ENCODE results near the gene CDC42EP5. TPM values are rescaled to one million over a fixed set of nuclear protein-coding genes. Genes with fewer than 3 reads are reported as not detected.

CDC42EP5 gene
- total and polyA plus RNA-seq, 12 donors = 0.44 to 36.0 (median 15.7) TPM

GRCh38 chr19:54453921-54454780 lies 18.9 kb downstream of the CDC42EP5 start:
- Histone ChIP-seq H3K9me3 (replicated peaks in 1 of 3) (no peaks in the 10 kb centered on the region), H3K27ac (no peak overlapping the region), H3K4me1 (replicated peaks in 1 of 2) (peaks cover 12 to 19% of the 10 kb centered on the region in 2 donors), H3K4me3 (no peak overlapping the region), H3K27me3 (no peaks in the 10 kb centered on the region), H3K36me3 (replicated peaks in 1 of 2) (peaks cover 0 to 82% of the 10 kb centered on the region in 2 donors)
- WGBS, 4 donors = 90 to 92% (median 91%) methylated on average over 19 to 31 of the region's 31 CpGs
- intact Hi-C loops (cut with DNase I) = no loop called here
- no peak for DNase-seq
- TF ChIP-seq POLR2A (IDR thresholded peaks at IDR 0.05) (no peak), CTCF (IDR thresholded peaks at IDR 0.05) (no peak)

- intact Hi-C loops (cut with DNase I) = no loop called here
Measured at GRCh38 chr19:54452626-54453025, 20.5 kb downstream of the CDC42EP5 start.

GRCh38 chr19:54451997-54452396 lies 21.1 kb downstream of the CDC42EP5 start:
- intact Hi-C loops (cut with DNase I) = no loop called here
- peaks cover 12 to 27% of the 10 kb centered on the region in 2 donors for H3K4me1 ChIP-seq (replicated peaks in 1 of 2)
- no peaks in the 10 kb centered on the region for H3K9me3 ChIP-seq (replicated peaks in 1 of 3)
- no peak for DNase-seq
- H3K4me3 ChIP-seq = no peak overlapping the region
- peaks cover 0 to 60% of the 10 kb centered on the region in 2 donors for H3K36me3 ChIP-seq (replicated peaks in 1 of 2)
- H3K27me3 ChIP-seq = no peaks in the 10 kb centered on the region
- TF ChIP-seq POLR2A (IDR thresholded peaks at IDR 0.05) (no peak), CTCF (IDR thresholded peaks at IDR 0.05) (no peak)
- 81 to 90% (median 88%) methylated on average over 8 to 11 of the region's 11 CpGs for WGBS, 4 donors
- no peak overlapping the region for H3K27ac ChIP-seq

More at GRCh38 chr19:54452626-54453025, 20.5 kb downstream of the CDC42EP5 start:
- Histone ChIP-seq H3K4me1 (replicated peaks in 1 of 2) (peaks cover 12 to 21% of the 10 kb centered on the region in 2 donors), H3K4me3 (no peak overlapping the region), H3K27ac (no peak overlapping the region), H3K9me3 (replicated peaks in 1 of 3) (no peaks in the 10 kb centered on the region), H3K27me3 (no peaks in the 10 kb centered on the region), H3K36me3 (replicated peaks in 1 of 2) (peaks cover 0 to 66% of the 10 kb centered on the region in 2 donors)
- WGBS, 4 donors = 84 to 92% (median 91%) methylated on average over 3 to 11 of the region's 11 CpGs
- DNase-seq = no peak
- TF ChIP-seq CTCF (IDR thresholded peaks at IDR 0.05) (no peak), POLR2A (IDR thresholded peaks at IDR 0.05) (no peak)

- Histone ChIP-seq H3K27me3 (no peaks in the 10 kb centered on the region), H3K4me3 (no peak overlapping the region), H3K36me3 (replicated peaks in 1 of 2) (peaks cover 0 to 54% of the 10 kb centered on the region in 2 donors), H3K9me3 (replicated peaks in 1 of 3) (no peaks in the 10 kb centered on the region), H3K27ac (no peak overlapping the region), H3K4me1 (replicated peaks in 1 of 2) (peaks cover 12 to 33% of the 10 kb centered on the region in 2 donors)
- intact Hi-C loops (cut with DNase I) = no loop called here
- TF ChIP-seq CTCF (IDR thresholded peaks at IDR 0.05) = no peak
- 57 to 70% (median 61%) methylated on average over 9 of the region's 9 CpGs for WGBS, 4 donors
- DNase-seq = no peak
Measured at GRCh38 chr19:54451331-54451871, 21.7 kb downstream of the CDC42EP5 start.

Measured in adrenal gland (tissue), 12 donors.